Brain microvascular endothelial cell (primary cell): Measurements from ENCODE around the gene NPC1.

Experiments
- DNase-seq: peaks from one replicate; pipeline ENCODE4 v3.0.0-alpha.2; 2020
- H3K27ac ChIP-seq: fragments of 250-450 bp; sonication (Bioruptor Pico); 2 replicates; pipeline ENCODE4 v1.5.1; 2020; ENCODE audit warnings: mild to moderate bottlenecking, moderate library complexity
- H3K27me3 ChIP-seq: fragments of 250-450 bp; sonication (Bioruptor Pico); replicated peaks from 2 replicates; pipeline ENCODE4 v1.5.1; 2020; ENCODE audit warnings: mild to moderate bottlenecking
- H3K36me3 ChIP-seq: fragments of 250-450 bp; sonication (Bioruptor Pico); replicated peaks from 2 replicates; pipeline ENCODE4 v1.5.1; 2020; ENCODE audit warnings: mild to moderate bottlenecking
- H3K4me3 ChIP-seq: 2 replicates; pipeline ENCODE4 v1.5.1; 2011; ENCODE audit warnings: low read depth, mild to moderate bottlenecking, control low read depth, low read length, moderate library complexity
- in situ Hi-C: cut with HindIII; loops from 2 replicates; pipeline ENCODE4 v1.10.0; 2017; ENCODE audit warnings: low sequenced_read_pairs, low pct_ligation_motif_present
- TF ChIP-seq, protein P1 (sequence below): IDR thresholded peaks from 2 replicates; pipeline ENCODE4 v1.5.1; 2011; ENCODE audit warnings: low read depth, mild to moderate bottlenecking, moderate library complexity, low read length, control low read depth, inconsistent platforms; ENCODE audit errors: missing control alignments

Gene NPC1

DNA sequence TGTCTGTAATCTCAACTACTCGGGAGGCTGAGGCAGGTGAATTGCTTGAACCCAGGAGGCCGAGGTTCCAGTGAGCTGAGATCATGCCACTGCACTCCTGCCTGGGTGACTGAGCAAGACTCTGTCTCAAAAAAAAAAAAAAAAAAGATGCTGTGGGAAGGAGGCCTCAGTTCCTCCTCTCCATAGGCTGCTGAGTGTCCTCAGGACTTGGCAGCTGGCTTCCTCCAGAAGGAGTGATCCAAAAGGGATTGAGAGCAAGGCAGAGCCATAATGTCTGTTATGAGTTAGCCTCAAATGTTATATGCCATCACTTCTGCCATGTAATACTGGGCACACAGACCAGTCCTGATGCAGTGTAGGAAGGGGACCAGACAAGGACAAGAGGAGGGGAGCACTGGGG, 6.6 kb upstream of the NPC1 start:
- TF ChIP-seq, protein P1, sequence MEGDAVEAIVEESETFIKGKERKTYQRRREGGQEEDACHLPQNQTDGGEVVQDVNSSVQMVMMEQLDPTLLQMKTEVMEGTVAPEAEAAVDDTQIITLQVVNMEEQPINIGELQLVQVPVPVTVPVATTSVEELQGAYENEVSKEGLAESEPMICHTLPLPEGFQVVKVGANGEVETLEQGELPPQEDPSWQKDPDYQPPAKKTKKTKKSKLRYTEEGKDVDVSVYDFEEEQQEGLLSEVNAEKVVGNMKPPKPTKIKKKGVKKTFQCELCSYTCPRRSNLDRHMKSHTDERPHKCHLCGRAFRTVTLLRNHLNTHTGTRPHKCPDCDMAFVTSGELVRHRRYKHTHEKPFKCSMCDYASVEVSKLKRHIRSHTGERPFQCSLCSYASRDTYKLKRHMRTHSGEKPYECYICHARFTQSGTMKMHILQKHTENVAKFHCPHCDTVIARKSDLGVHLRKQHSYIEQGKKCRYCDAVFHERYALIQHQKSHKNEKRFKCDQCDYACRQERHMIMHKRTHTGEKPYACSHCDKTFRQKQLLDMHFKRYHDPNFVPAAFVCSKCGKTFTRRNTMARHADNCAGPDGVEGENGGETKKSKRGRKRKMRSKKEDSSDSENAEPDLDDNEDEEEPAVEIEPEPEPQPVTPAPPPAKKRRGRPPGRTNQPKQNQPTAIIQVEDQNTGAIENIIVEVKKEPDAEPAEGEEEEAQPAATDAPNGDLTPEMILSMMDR: no peak
- no peaks in the 10 kb centered on the region for H3K36me3 ChIP-seq

DNA sequence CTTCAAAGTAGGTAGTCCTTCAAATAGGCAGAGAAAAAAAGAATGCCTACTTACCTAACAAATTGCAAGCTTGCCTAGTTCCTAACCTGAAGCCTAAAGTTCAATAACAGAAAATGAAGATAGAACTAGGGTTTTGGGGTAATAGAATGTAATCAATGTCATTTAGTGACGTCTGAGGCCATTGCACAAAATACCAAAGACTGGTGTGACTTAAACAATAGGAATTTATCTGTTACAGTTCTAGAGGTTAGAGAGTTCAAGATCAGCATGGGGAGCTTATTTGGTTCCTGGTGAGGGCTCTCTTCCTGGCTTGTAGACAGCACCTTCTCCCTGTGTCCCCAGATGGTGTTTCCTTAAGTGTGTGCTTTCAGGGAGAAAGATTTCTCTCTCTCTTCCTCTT, 4.7 kb upstream of the NPC1 start:
- TF ChIP-seq, protein P1: no peak
- no peak overlapping the region for H3K4me3 ChIP-seq
- in situ Hi-C loops: no loop called here
- no peaks in the 10 kb centered on the region for H3K27me3 ChIP-seq
- peak; percentile 3 for DNase-seq
- no peak overlapping the region for H3K27ac ChIP-seq
- H3K36me3 ChIP-seq: no peaks in the 10 kb centered on the region

More for the DNA sequence above, 6.6 kb upstream of the NPC1 start:
- no peak for DNase-seq
- in situ Hi-C loops: no loop called here
- H3K4me3 ChIP-seq: no peak overlapping the region
- no peaks in the 10 kb centered on the region for H3K27me3 ChIP-seq
- H3K27ac ChIP-seq: no peak overlapping the region

DNA sequence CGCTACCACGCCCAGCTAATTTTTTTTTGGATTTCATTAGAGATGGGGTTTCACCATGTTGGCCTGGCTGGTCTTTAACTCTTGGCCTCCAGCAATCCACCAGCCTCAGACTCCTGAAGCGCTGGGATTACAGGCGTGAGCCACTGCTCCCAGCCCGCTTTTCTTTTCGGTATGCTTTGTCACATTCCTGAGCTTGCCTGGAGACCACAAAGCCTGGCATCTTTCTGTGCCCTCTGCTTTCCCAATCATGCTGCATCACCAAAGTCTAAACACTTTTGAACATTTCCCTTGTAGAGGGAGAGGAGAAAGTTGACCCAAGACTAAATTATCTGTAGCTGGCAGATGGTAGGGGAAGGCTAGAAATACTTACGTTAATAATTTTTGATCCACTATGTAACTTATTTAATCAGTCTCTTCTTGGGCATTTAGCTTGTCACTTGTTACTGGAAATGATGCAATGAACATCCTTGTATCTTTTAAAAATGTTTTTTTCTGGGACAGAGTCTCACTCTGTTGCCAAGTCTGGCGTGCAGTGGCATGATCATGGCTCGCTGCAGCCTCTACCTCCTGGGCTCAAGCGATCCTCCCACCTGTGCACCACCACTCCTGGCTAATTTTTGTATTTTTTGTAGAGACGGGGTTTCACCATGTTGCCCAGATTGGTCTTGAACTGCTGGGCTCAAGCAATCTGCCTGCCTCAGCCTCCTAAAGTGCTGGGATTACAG, 2.7 kb upstream of the NPC1 start:
- in situ Hi-C loops: no loop called here
- H3K27ac ChIP-seq: no peak overlapping the region
- DNase-seq: no peak

DNA sequence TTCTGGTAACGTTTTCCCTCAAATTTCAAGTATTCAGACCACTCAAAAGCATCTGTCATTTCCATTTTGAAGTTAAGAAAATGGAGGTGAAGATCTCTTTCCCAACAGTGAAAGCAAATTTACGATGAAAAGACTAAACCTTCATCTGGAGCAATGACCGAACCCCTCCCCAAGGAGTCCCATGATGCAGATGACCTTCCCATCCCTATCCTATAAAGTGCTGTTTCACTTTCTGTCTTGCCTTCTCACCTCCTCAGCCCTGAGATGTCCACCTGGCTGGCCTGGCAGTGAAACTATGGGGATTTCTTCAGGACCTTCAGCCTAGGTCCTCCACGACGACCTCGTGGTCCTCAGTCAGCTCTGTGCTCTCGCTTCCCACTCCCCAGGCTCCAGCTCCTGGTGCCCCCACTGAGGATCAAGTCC, 925 bp upstream of the NPC1 start:
- peak overlapping the region; percentile 24 for H3K4me3 ChIP-seq
- in situ Hi-C loops: no loop called here
- H3K27me3 ChIP-seq: no peaks in the 10 kb centered on the region
- DNase-seq: no peak
- no peaks in the 10 kb centered on the region for H3K36me3 ChIP-seq
- H3K27ac ChIP-seq: no peak overlapping the region
- TF ChIP-seq, protein P1: no peak

More for the DNA sequence above, 2.7 kb upstream of the NPC1 start:
- TF ChIP-seq, protein P1: no peak
- Histone ChIP-seq H3K27me3 (no peaks in the 10 kb centered on the region), H3K4me3 (no peak overlapping the region), H3K36me3 (no peaks in the 10 kb centered on the region)

DNA sequence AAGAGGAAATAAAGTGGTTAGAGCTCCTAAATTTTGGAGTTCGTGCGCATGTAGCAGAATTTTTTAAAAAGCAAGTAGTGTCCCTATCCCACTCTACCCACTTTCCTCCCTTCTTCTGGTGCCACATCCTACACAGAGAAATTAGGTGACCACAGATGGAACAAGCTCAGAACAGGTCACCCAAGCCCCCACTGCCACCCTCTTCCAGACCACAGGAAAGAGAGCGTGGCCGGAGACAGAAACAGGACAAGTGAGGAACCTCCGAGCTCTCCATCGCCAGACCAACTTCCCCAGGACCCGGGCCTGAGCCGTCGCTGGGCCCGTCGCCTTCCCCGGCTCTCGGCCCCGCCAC, 433 bp downstream of the NPC1 start:
- in situ Hi-C loops: no loop called here
- Histone ChIP-seq H3K36me3 (no peaks in the 10 kb centered on the region), H3K27ac (peak overlapping the region; percentile 96), H3K27me3 (no peaks in the 10 kb centered on the region), H3K4me3 (peak overlapping the region; percentile 85)
- DNase-seq: no peak
- TF ChIP-seq, protein P1: no peak
